ENCODE data around the gene DYRK3. TPM values are rescaled to one million over a fixed set of nuclear protein-coding genes. Genes with fewer than 3 reads are reported as not detected.

DYRK3 gene
- 13.5 and 19.4 TPM in 2 replicates for total RNA-seq

DNA sequence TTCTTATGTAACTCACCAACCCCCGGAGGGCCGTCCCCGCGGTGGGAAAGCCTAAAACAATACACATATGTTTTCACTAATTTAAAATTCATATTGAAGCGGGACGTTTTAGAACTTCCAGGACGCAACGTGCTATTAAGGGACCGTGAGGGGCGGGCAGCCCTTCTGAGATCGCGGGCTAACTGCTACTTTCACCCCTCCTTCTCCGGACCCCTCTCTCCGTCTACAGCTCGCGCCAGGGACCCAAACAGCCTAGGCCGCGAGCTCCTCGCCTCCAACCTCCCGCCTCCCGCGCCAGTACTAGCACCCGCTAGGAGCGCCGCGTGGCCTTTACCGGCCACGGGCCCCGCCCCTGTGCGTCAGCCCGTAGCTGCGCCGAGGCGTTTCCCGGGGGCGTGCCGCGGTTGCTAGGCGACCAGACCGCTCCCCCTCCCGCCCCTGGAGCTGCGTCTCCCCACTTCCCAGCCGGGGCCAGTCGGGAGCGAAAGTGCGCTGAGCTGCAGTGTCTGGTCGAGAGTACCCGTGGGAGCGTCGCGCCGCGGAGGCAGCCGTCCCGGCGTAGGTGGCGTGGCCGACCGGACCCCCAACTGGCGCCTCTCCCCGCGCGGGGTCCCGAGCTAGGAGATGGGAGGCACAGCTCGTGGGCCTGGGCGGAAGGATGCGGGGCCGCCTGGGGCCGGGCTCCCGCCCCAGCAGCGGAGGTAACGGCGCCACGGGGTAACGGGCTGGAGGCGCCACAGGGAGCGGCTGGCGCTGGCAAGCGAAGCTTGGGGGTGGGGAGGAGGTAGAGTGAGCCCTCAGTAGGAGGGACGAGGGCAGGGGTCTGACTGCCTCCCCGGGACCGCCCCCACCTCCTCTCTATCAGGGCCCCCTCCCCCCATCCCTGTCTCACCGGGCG is at the start of gene DYRK3:
Gene DYRK3, plus strand, starts transcription at position 457 of the 898 bp plus-strand sequence. Its CDS starts 168 bp downstream, at position 625.

GRCh38 chr1:206612129-206612876 is 23.0 kb upstream of the DYRK3 start, which contains the start of gene EIF2D:
EIF2D (minus strand) TSS chr1:206612465; CDS start chr1:206612342, 123 bp downstream.

GRCh38 chr1:206684478-206685333 is 49.4 kb downstream of the DYRK3 start, which contains the start of gene MAPKAPK2:
MAPKAPK2 (plus strand) TSS chr1:206684905; CDS start chr1:206685230, 325 bp downstream.

Other genes with a start within 250 kb of the DYRK3 start
- gene IKBKE, start 165.1 kb upstream of the DYRK3 start, total RNA-seq: 8.8 and 22.4 TPM in 2 replicates
- 1.6 and 1.9 TPM in 2 replicates for gene RASSF5, start 128.0 kb upstream of the DYRK3 start, total RNA-seq
- gene EIF2D, start 23.1 kb upstream of the DYRK3 start, total RNA-seq: 43.3 and 58.4 TPM in 2 replicates
- 50.9 and 61.8 TPM in 2 replicates for gene MAPKAPK2, start 49.4 kb downstream of the DYRK3 start, total RNA-seq
- gene IL19, start 135.2 kb downstream of the DYRK3 start, total RNA-seq: not detected in 2 replicates
- gene IL10, start 137.0 kb downstream of the DYRK3 start, total RNA-seq: 0.56 TPM in 1 of 2 replicates, not detected in the other
- gene IL20, start 230.1 kb downstream of the DYRK3 start, total RNA-seq: not detected in 2 replicates